ENCODE results near the gene HOTAIR.

Gene HOTAIR

GRCh38 chr12:53988541-53989226 is 13.9 kb upstream of the HOTAIR start:
- no peak for DNase-seq (ENCODE audit: low read depth in 2 of 2)

GRCh38 chr12:53987787-53988230 is 13.1 kb upstream of the HOTAIR start:
- no peak for DNase-seq (ENCODE audit: low read depth in 2 of 2)

GRCh38 chr12:53986686-53987483 is 12.1 kb upstream of the HOTAIR start:
- no peak for DNase-seq (ENCODE audit: low read depth in 2 of 2)

DNA sequence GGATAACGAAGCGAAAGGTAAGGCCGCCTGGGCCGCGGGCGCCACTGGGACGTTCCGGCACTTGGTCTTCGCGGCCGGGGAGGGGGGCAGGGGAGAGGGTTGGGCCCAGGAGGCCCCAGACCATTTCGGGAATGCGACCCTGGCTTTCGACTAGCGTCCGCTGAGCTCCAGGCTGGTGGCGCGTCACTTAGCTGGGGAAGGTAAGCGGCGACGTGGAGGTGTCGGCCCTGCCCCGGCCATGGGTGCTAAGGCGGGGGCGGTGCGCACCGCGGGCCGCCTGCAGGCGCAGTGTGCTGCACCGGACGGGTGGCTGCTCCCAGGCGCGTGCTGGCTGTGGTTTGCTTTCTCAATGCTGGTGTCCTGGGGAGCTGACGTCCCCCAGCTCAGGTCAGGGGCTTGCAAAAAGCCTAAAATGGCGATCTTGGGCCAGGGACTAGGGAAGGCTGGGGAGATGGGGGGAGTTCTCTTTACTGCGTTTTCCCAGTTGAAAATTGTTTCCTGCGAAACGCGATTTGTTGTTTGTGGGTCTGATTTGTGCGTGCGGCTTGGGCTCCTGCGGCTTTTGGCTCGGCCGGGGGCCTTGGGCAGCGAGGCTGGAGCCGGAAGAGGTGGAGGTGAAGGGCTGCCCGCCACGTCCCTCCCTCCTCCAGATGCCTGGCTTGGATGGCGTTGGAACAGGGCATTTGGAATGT is 11.4 kb upstream of the HOTAIR start:
- no peak for DNase-seq (ENCODE audit: low read depth in 2 of 2)

GRCh38 chr12:53985692-53985993 is 10.9 kb upstream of the HOTAIR start:
- no peak for DNase-seq (ENCODE audit: low read depth in 2 of 2)

DNA sequence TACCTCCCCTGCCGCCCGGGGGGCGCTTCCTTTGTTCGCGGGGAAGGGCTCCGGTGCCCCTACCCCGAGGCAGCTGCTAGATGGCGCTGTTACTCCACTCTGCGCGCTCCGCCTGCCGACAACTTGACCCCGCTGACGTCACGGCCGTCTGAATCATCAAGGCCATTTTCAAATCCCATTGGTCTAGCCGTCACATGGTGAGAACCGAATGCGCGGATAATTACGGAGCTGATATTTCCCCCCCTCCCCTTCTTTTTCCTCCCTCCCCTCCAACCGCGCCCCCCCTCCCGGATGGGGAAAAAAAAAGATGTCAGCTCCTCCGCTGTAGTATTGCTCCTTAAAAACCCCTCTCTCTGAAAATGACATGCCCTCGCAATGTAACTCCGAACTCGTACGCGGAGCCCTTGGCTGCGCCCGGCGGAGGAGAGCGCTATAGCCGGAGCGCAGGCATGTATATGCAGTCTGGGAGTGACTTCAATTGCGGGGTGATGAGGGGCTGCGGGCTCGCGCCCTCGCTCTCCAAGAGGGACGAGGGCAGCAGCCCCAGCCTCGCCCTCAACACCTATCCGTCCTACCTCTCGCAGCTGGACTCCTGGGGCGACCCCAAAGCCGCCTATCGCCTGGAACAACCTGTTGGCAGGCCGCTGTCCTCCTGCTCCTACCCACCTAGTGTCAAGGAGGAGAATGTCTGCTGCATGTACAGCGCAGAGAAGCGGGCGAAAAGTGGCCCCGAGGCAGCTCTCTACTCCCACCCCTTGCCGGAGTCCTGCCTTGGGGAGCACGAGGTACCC is 10.3 kb upstream of the HOTAIR start, which contains the start of gene HOXC10:
TSS of gene HOXC10 (plus strand) at position 246 of the 791 bp plus-strand sequence. CDS start at position 360, 114 bp downstream.
- DNase-seq (ENCODE audit: low read depth in 2 of 2), result peak; percentile 7 to 70

DNA sequence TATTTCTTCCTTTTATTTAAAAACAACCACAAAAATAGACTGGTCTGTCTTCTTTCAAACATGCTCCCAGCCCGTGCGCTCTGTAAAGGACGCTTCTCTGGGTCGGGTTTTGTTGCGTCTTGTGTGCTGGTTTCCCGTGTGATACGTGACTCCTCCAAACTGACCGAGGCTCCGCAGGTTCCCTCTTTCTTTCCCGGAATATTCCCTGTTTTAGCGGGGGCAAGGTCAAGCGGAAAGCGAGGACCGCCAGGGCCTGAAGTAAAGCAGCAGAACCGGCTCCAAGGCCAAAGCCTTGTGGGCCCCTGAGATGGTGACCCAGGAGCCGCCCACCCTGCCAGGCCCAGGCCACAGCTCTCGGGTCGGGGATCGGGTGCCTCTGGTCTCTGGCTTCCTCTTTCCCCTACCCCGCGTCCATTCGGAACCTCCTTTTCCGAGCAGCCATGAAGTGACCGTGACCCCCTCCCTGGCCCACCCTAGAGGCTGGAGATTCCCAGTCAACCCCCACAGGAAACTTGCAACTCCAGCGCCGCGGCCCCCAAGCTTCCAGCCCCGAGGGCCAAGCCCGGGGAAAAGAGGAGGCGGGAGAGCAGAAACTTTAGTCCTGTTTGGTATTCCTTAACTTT is 9.3 kb upstream of the HOTAIR start:
- DNase-seq (ENCODE audit: low read depth in 2 of 2), result no peak

- no peak for DNase-seq (ENCODE audit: low read depth in 2 of 2)
Observed at GRCh38 chr12:53983568-53983949, 8.8 kb upstream of the HOTAIR start.

DNA sequence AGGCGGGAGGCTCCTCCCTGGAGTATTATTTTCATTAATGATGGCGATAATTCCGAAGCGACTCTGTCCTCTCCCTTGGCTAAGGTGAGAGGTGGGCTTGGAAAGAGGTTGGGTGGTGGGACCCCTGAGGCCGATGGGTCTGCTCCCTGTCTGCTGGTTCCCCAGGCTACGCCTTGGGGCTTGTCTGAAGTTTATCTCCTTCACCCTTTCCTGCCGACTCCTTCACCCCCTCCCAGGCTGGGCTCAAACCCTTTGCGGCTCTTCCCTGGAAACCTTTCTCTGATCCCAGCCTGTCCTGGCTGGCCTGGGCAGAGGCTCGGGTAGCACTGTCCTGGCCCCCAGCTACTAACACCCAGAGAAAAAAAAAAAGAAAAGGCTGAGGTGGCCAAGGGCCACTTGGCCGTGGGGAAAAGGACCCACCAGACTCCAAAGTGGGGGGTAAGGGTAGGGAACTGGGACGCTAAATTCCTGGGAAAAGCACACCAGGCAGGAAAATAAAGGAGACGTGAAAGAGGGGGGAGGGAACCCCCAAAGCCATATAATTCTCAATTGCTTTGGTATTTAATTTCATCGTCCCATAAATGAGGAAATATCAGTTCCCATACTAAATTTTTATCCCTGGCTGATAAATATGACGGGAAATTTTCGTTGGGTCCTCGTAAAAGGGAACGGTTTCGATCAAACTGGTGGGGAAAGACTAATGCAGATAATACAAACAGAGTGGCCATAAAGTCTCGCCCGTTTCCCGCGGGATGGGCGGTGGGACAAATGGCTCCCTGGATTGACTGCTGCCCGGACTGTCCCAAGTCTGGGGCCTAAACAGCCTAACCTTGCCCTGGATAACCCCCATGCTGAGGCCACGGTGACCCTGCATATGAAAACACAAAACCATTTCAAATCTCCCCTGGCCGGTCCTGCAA is 8.2 kb upstream of the HOTAIR start:
- DNase-seq (ENCODE audit: low read depth in 2 of 2), result no peak

DNA sequence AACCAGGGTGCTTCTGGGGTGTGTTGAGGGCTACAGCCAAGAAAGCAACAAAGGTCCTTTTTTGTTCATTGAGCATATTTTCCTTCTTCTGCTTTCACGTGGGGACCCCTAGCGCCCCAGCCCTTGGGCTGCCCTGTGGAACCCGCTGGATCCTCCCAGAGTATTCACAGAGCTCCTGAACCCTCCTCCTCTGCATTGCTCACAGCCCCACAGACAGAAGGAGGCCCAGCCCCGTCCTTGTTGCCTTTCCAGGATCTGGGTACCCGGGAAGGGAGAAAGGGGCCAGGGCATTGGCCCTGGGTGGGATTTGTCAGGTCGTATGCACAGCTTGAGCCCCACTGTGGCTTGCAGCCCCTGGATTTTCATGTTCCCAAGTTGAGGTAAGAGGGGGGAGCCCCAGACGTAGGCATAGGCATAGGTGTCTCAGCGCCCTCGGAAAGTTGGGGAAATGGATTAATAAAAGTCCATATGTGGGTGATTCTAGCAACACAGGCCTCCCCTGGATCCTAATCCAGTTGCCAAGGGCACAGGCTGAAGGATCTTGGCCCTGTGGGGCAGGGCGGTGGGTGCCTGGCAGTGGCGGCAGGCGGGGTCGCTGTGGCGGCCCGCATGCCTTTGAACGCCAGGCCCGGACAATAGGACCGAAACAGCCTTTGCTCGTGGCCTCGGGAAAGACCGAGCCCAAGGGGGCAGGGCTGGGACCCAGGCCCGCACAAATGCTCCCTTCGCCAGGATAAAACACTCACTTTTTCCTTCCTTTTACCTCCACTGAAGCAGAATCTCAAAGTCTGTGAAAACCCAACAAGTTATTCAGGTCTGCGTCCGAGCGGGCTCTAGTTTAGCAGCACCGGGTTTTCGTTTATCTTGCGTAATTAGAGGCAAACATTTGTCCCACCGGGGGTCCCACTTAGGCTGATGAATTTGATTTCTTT is 7.1 kb upstream of the HOTAIR start:
- DNase-seq (ENCODE audit: low read depth in 2 of 2), result no peak

DNA sequence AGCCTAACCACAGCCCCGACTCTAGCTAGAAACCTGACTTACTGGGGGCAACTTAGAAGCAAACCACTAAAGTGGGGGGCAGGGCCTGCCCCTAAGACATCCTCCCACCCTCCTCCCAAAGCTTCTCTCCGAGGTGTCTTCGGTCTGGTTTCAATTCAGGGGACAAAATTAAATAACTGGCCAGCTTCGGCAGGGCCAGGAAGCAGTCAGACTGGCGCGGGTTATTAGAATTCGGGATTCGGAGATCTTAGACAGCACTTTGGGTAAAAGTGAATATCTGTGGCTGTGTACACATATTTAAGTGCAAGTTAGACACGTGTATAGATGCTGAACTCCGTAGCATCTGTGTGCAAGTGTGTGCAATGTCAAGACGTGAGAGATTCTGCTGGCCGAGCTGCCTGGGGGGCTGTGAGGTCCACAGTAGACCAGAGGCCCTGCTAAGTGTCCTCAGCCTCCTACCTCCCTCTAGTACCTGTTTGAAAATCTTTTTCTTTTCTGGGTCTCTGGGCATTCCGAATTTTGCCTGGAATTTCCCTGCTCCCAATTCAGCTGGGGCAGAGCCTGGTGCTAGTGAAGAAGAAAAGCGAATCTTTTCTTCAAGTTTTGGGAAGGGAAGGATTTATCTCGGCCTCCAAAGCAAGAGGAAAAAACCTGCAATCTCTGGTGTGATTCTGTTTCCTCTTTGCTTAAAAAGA is 6.2 kb upstream of the HOTAIR start:
- DNase-seq (ENCODE audit: low read depth in 2 of 2), result no peak

GRCh38 chr12:53980104-53980801 is 5.5 kb upstream of the HOTAIR start:
- DNase-seq (ENCODE audit: low read depth in 2 of 2), result no peak

- no peak for DNase-seq (ENCODE audit: low read depth in 2 of 2)
Observed at GRCh38 chr12:53978477-53979356, 4.0 kb upstream of the HOTAIR start.

DNA sequence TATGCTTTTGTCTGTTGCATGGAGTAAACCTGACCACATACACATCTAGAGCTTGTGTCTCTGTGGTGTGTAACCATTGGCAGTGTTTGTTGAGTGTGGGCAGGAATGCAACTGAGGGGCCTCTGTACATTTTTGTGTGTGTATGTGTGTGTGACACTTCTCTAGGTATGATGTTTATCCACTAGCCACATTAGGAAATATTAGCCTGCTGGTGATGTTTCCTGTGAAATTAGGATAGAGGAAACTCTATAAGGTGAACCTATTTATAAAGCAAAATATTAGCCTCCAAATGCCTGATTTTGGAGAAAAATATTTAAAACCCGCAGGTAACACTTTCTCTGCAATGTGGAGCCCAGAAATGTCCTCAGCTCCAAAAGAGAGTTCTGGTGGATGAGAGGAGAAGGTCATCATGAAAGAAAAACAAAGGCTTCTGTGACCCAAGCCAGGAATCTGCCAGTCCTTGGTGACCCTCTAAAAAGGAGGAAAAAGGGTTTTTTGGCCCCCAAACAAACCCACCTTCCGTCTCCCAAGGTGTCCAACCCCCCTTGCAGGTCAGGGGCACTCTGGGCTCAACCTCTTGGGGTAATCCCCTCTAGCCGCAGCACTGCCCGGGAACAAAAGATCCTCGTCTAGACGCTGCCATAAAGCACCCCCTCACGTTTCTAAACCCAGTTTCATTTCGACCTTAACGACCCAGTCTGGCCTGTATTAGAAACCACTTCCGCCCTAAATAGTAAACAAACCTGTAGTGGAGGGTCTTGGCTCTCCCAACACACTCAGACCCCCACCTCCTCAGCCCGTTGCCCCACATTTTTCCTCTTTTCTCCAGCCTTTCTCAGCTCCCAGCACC is 3.1 kb upstream of the HOTAIR start:
- no peak for DNase-seq (ENCODE audit: low read depth in 2 of 2)

- DNase-seq (ENCODE audit: low read depth in 2 of 2), result no peak
Observed at GRCh38 chr12:53976823-53977595, 2.3 kb upstream of the HOTAIR start.

Measured in stimulated activated CD4-positive, alpha-beta T cell treated with anti-CD3 and anti-CD28 coated beads, Interleukin-1b, Interleukin-23, amount 100 ng/mL, for 1 hour (primary cell).